ENCODE data around the gene RNF150.

RNF150 gene

DNA sequence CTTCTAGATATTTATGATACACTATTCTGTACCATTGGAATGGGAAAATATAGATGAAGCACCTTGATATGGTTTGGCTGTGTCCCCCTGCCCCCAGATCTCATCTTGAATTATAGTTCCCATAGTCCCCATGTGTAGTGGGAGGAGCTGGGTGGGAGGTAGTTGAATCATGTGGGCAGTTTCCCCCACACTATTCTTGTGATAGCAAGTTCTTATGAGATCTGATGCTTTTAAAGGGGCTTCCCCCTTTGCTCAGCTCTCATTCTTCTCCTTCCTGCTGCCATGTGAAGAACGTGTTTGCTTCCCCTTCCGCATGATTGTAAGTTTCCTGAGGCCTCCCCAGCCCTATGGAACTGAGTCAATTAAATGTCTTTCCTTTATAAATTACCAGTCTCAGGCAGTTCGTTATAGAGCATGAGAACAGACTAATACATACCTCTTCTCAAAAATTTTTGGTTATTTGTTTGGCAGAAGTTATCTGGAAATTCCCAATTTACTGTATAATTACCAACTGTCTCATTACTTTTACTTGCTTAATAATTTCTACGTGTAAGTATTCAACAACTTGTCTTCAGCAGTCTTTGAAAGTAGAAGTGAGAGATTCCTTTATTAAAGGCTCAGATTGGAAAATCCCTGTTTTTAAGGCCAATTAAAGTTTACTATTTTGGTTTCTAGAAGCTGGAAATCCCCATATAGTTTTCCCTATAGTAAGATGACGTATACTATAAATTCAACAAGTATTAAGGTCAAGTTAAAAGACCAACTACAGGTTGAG lies 152.7 kb downstream of the RNF150 start:
- no peak for DNase-seq (ENCODE audit: low spot score)

GRCh38 chr4:140976768-140977167 lies 156.5 kb downstream of the RNF150 start:
- no peak for DNase-seq (ENCODE audit: low spot score)

- no peak for DNase-seq (ENCODE audit: low spot score)
These were observed 162.0 kb downstream of the RNF150 start for GRCh38 chr4:140971077-140971792.

DNA sequence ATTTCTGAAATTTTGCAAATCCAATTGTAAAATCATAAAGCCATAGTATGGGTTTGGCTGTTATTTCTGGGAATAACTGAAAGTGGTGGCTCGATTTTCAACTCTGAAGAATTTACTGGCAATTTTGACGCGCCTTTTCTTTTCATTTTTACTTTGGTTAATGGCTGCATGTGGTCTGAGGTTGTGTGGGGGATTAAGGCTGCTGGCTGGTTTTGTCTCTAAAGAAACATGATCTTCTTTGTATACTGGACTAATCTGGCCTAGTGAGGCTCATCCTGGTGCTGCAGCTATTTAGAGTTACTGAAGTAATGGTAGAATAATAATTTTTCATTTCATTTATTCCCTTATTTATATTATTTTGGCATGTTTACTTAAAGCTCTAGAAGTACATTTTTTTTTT lies 164.0 kb downstream of the RNF150 start:
- DNase-seq (ENCODE audit: low spot score), result no peak

GRCh38 chr4:140968371-140968770 lies 164.9 kb downstream of the RNF150 start:
- DNase-seq (ENCODE audit: low spot score), result no peak

DNA sequence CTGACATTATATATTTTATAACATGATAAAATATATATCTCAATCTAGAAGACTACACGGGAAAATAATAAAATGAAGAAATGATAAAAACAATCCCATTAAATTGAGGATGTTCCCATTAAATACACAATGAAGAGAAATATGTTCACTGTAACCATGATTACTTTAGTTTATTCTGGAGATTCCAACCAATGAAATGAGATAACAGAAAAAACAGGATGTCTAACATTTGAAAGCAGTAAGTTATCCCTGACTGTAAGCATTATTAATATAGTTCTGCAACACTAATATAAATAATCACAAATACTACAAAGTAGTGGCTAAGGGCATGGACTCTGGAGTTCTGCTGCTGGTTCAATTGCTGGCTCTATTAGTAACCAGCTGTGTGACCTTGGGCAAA lies 169.4 kb downstream of the RNF150 start:
- DNase-seq (ENCODE audit: low spot score), result no peak

DNA sequence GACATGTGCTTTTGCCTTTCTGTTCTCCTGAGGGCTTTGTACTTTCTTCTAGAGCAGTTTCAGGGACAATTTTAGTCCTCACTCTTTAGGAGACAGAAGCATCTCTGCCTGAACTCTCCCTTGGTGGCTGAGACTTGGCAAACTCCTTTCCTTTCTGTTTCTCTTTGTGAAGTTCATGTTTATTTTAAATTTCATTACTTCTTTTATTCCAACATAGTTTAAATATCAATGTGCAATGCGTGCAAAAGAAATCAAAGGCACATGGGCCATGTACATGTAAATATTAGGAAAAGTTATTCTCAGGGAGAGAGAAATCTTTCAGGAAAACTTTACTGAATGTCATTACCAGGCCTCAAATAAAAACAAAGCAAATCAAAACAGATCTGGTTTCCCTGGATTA lies 177.6 kb downstream of the RNF150 start:
- no peak for DNase-seq (ENCODE audit: low spot score)

- DNase-seq (ENCODE audit: low spot score), result no peak
These were observed 180.6 kb downstream of the RNF150 start for GRCh38 chr4:140952717-140953116.

DNA sequence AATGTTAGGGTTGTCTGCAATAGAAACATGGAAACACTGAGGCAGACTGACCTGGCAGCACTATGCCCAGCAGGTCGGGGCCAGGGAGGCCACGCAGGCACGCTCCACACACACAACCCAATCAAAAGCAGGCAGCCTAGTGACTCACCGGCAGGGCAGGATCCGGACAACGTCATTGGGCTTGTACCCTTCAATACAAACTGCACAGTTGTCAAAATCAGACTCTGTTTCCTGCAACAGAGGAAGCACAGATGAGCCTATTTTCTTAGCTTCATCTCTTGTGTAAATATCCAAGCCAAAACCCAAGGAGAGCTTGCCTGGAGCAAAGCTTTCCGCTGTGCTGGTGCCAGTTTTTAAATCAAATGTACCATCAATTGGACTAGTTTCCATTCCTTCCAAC lies 185.8 kb downstream of the RNF150 start:
- DNase-seq (ENCODE audit: low spot score), result no peak

GRCh38 chr4:140945106-140945505 lies 188.2 kb downstream of the RNF150 start:
- no peak for DNase-seq (ENCODE audit: low spot score)

- DNase-seq (ENCODE audit: low spot score), result no peak
These were observed 188.7 kb downstream of the RNF150 start for GRCh38 chr4:140944572-140944971.

DNA sequence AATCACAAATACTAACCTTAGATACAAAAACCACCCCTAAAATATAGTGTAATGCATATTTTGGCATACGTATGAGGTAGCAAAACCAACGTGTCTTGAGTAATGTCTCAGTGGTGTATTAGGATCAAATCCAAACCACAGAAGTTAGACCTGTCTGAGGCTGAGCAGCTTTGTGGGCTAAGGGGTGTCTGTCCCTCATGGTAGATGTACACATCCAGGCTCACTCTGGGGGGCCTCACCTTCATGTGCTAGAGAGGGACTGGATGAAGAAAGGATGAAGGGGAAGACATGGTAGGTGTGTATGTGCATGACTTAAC lies 189.1 kb downstream of the RNF150 start:
- DNase-seq (ENCODE audit: low spot score), result no peak

DNA sequence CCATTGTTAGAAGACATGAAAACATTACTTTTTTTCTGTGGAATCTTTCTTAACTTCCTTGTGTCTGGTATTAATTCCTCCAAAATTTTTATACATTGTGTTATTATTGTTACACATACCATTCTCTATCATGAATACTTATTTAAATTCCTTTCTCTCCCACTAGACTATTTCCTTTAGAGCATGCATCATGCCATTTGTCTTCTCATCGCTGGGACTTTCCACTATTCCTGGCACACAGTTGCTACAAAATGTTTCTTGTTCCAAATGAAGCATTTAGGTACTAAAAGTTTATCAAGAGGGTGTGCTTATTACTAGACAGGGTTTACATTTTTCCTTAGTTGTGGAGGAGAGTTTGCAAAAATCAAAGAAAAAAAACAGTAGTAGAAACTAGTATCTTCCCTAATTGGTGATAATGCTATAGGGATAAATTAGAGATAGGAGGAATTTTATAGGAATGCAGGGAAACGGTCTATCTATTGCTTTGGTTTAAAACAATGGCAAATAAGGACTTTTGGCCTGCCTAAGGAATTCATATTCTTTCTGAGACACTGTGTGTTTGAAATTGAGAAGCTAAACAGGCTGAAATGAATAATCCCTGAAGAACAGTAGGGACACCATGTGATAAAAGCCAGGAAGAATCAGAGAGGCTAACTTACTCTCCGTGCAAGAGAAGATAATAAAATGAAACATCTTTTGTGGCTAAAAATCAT lies 189.6 kb downstream of the RNF150 start:
- no peak for DNase-seq (ENCODE audit: low spot score)

- no peak for DNase-seq (ENCODE audit: low spot score)
These were observed 192.7 kb downstream of the RNF150 start for GRCh38 chr4:140940589-140940988.

- DNase-seq (ENCODE audit: low spot score), result no peak
These were observed 195.4 kb downstream of the RNF150 start for GRCh38 chr4:140937866-140938265.

DNA sequence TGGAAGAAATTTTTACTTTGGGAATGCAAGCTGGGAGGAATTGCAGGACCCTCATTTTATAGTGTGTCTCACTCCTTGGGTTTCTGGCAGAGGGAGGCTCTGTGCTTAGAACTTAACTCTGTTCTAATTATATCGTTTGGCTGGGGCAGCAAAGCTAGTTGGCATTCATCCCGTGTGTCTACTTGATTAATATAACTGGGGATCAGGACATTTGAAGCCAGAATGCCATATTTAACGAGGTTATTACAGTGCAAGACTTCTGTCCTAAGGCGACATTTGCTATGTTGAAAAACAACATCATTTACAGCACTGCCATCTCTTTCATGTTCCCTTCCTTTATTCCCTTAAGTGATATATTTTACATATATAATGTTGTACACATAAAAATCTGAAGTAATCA lies 198.0 kb downstream of the RNF150 start:
- no peak for DNase-seq (ENCODE audit: low spot score)

GRCh38 chr4:140932501-140933045 lies 200.7 kb downstream of the RNF150 start:
- DNase-seq (ENCODE audit: low spot score), result no peak

DNA sequence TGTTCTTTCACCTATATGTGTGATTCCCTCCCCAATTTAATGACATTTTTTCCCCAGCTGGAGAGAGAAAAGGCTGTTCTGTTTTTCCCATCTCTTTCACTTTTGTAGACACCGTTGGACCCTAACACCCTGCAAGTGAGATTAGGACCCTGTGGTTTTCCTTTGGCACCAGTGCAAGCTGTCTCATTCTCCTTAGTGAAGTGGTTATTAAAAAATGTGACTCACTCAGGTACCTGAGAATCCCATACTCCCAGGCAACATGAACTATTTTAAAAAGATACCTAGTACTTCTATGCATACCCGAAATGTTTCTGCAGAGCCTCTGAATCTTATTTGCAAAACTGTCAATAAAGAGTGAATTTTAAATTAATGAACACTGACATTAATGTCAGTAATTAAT lies 201.4 kb downstream of the RNF150 start:
- DNase-seq (ENCODE audit: low spot score), result peak; percentile 40

DNA sequence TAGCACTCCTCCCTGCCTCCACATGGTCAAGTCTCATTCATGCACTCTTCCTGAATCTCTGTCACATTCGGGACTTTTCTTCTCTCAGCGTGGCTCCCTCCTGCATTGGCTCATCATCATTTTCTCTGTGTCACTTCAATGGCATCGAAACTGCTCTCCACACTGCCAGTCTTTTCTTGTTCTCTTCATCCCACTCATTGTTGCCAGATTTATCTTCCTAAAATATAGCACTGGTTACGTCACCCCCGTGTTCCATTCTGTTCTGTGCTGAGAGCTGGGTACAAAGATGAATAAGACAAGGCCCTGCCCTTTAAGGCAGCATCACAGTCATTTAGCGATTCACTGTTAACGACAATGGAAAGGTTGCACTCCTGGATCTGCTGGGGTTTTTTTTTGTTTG lies 202.7 kb downstream of the RNF150 start:
- DNase-seq (ENCODE audit: low spot score), result peak; percentile 86

DNA sequence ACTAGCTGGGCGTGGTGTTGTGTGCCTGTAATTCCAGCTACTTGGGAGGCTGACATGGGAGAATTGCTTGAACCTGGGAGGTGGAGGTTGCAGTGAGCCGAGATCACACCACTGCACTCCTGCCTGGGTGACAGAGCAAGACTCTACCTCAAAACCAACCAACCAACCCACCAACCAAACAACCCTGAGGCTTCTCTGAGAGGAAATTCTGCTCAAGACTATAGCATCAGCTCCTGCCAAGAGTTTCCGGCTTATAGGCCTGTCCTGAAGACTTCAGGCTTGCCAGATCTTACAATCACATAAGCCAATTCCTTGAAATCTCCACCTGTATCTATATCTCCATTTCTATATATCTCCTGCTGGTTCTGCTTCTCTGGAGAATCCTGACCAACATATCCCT lies 203.3 kb downstream of the RNF150 start:
- no peak for DNase-seq (ENCODE audit: low spot score)

- no peak for DNase-seq (ENCODE audit: low spot score)
These were observed 204.4 kb downstream of the RNF150 start for GRCh38 chr4:140928880-140929279.

DNA sequence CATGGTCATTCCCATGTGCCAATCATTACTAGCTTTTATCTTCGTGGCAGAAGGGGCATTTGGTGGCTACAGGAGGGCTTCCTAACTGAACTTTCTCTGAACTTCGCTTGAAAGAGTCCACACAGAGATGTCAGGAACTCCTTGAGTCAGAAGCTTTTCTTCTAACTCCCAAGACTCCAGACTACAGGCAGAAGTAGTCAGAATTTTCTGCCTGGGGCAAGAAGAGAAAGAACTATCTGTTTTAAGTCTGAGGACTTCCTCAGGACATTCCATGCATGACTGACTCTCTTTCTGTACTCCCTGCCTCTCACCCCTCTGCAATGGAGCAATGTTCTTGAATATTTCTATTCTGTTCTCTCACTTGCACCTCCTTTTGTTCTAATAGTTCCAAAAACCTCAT lies 206.6 kb downstream of the RNF150 start:
- no peak for DNase-seq (ENCODE audit: low spot score)

- DNase-seq (ENCODE audit: low spot score), result no peak
These were observed 207.9 kb downstream of the RNF150 start for GRCh38 chr4:140925417-140925816.

Measured in putamen (tissue), 1 donor.